GM19193 (cell line): ENCODE measurements around the gene APBA3.

ENCODE experiments used
- POLR2A ChIP-seq: IDR thresholded peaks from 4 replicates; pipeline ENCODE4 v1.6.1; 2011; ENCODE audit not compliant: insufficient read depth, insufficient read length; ENCODE audit errors: extremely low read depth

APBA3 gene

DNA sequence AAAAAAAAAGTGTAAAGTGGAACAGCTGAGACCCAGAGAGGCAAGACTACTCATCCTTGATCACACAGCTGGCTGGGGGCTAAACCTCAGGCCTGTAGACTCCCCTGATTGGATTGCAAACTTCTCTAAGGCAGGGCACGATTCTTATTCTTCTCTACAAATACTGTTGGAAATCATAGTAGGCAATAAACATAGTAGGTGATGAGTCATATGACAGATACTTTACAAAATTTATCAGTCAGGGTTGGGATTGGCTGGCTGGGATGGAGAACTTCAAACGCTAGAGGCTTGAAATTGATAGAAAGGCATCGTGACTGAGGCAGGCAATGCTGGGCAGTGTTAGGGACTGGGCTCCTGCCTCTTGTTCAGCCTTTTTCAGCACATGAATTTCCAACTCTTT, 30.6 kb upstream of the APBA3 start:
- no peak for TF ChIP-seq POLR2A

GRCh38 chr19:3790941-3791340, 29.4 kb upstream of the APBA3 start:
- TF ChIP-seq POLR2A = no peak

GRCh38 chr19:3790209-3790734, 28.8 kb upstream of the APBA3 start:
- no peak for TF ChIP-seq POLR2A

GRCh38 chr19:3788996-3789778, 27.7 kb upstream of the APBA3 start:
- TF ChIP-seq POLR2A = no peak

- no peak for TF ChIP-seq POLR2A
These were observed 24.7 kb upstream of the APBA3 start, which contains the start of gene MATK for GRCh38 chr19:3785938-3786824. Gene MATK, minus strand, starts transcription at chr19:3786381. Its CDS starts 1,246 bp downstream, at chr19:3785135.

- TF ChIP-seq POLR2A = no peak
These were observed 24.0 kb upstream of the APBA3 start for GRCh38 chr19:3785451-3785937.

DNA sequence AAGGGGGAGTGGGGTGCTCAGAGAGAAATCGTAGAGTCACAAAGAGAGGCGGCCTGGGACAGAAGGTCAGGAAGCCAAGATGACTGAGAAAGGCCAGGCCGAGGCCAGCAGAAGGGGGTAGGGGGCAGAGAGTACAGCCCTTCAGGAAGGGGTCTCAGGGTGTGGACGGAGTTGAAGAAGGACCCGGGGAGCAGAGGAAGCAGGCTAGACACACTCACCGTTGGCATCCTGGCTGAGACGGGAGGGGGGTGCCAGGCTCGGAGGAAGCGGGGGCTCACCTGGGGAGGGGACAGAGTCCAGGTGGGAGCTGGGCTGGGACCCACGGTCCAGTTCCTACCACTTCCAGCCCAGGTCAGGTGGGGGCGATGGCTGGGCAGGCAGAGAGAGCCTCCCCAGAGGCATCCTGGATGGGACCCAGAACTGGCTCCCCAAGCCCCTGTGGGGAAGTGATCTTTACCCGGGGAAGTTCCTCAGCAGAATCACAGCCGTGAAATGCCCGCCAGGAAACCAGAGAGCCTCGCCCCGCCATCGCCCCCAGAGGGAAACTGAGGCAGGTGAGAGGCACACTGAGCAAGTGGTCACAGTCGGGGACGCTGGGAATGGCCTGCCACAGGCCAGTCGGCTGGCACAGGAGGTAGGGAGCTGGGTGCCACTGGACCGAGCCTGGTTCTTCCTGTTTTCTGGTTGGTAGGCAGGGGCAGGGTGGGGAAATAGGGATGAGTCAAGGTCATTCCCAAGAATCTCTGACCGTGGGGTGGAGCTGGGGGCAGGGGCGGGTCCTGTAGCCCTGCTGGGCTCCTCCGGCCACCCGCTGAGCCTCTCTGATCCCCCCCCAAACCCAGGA, 23.3 kb upstream of the APBA3 start:
- no peak for TF ChIP-seq POLR2A

DNA sequence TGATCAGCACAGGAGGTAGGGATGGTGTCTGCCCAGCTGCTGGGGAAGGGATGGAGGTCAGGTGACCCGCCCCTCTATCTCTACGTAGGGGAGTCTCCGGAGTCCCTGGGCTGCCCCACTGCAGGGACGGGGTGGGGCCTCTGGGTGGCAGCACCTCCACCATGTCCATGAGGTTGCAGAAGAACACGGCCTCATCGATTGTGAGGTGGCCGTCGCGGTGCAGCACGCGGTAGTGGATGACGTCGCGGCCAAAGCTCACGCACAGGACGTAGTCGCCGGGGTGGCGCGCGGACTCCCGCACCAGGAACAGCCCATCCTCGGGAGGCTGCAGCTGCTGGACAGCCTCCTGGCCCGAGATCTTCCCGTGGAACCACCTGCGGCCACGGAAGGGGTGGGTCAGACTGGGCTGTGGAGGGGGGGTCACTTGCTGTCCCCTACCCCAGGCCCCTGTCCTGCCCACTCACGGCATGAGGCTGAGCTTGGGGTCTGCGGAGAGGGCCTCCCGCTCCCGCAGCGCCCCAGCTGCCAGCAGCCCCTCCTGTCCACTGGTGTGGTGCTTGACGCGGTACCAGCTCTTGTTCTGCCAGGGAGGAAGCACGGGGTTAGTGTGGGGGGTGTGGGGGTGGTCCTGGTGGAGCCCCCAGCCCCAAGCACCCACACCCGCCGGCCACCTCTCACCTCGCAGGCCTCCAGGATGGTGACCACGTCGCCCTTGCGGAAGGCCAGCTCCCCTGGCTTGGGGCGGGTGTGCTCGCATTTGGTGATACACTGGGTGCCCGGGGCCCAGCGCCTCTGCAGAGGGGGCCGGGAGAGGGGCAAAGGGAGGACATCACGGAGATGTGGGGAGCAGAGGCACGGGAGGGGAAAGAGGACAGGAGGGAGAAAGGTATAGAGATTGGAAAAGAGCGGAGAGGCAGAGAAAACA, 22.4 kb upstream of the APBA3 start:
- no peak for TF ChIP-seq POLR2A

DNA sequence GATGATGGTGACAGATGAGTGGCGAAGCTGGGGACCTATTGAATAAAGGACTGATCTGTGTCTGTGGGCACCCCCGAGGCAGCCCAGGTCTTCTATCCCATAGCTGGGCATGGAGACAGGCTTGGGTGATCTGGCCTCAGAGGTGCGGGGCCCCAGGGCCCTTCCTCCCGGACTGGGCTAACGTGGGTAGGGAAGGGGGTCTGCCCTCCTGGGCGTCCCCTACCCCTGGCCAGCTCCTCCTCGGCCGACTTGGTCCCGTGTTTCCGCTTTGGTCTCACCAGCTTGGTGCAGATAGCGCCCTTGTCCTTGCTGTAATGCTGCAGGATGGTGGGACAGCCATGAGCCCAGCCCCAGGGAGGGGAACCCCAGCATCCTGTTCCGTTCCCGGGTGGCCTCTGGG, 21.4 kb upstream of the APBA3 start:
- no peak for TF ChIP-seq POLR2A

DNA sequence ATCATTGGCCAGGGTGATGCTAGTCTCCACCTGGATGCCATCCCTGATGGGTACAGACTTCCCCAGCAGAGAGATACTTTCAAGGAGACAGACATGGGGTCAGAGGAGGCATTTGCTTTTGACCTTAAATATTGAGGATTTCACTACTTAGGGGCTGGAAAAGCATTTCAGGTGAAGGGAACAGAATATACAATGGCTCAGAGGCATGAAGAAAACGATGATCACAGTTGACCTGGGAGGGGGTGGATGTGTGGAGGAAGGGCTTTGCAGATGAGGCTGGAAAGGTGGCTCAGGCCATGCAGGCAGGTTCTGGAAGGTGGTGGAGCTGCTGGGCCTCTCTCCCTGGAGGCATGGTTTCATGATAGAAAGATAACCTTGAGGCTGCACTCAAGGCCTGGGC, 20.8 kb upstream of the APBA3 start:
- TF ChIP-seq POLR2A = no peak

DNA sequence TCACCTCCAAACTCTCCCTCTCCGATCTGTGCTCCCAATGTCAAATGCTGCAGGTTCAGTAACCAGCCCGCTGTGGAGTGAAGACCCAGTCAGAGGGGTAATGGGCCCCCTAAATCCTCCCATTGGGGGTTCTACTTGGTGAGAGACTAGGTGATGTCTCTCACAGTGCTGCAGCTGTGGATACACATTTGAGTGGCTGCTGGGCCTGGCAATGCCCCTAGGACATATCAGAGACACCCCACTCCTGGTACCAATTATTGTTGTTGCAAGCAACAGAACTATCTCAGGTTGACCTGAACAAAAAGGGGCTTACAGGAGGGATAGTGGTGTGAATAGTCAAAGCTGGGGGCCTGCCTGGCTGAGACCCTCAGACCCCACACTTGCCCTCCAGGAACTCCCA, 20.1 kb upstream of the APBA3 start:
- no peak for TF ChIP-seq POLR2A

DNA sequence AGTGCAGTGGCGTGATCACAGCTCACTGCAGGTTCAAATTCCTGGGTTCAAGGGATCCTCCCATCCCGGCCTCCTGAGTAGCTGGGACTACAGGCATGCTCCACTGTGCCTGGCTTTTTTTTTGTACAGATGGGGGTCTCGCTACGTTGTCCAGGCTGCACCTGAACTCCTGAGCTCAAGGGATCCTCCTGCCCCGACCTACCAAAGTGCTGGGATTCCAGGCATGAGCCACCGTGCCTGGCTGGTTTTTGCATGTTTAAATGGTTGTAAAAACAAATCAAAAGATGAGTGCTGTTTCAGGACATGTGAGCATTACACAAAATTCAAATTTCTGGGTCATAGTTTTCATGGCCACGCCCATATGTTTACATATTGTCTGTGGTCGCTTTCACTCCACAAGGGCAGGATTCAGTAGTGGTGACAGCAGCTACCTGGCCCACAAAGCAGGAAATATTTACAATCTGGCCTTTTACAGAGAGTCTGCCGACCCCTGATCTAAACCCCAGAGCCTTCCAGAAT, 19.4 kb upstream of the APBA3 start:
- no peak for TF ChIP-seq POLR2A
